HG03064 (cell line): ENCODE results near the gene LRIT2.
"Not testable (repeated sequence)": the region's sequence is repeated elsewhere in the genome, so short reads cannot be mapped to it uniquely, and the experiment has no call there.

Experiments
- ATAC-seq: cut with Tn5 transposase; IDR thresholded peaks from one replicate; pipeline ENCODE4 v1.9.1; 2021; ENCODE audit warnings: low read depth; ENCODE audit not compliant: unreplicated experiment

The LRIT2 gene

GRCh38 chr10:84188815-84189214, 36.5 kb downstream of the LRIT2 start:
- no peak for ATAC-seq

- no peak for ATAC-seq
Observed at GRCh38 chr10:84185526-84186175, 39.7 kb downstream of the LRIT2 start.

- ATAC-seq, result no peak
Observed at GRCh38 chr10:84184517-84184916, 40.8 kb downstream of the LRIT2 start.

GRCh38 chr10:84181631-84182030, 43.7 kb downstream of the LRIT2 start:
- ATAC-seq, result no peak

GRCh38 chr10:84180386-84180785, 45.0 kb downstream of the LRIT2 start:
- ATAC-seq, result not testable (repeated sequence)

- ATAC-seq, result peak; percentile 74
Observed at GRCh38 chr10:84179059-84179710, 46.2 kb downstream of the LRIT2 start.

GRCh38 chr10:84178160-84178609, 47.2 kb downstream of the LRIT2 start:
- ATAC-seq, result no peak

GRCh38 chr10:84177541-84178141, 47.7 kb downstream of the LRIT2 start:
- peak; percentile 56 for ATAC-seq

GRCh38 chr10:84176836-84177474, 48.4 kb downstream of the LRIT2 start:
- no peak for ATAC-seq

- no peak for ATAC-seq
Observed at GRCh38 chr10:84176351-84176750, 49.0 kb downstream of the LRIT2 start.

- ATAC-seq, result no peak
Observed at GRCh38 chr10:84175436-84175835, 49.9 kb downstream of the LRIT2 start.

GRCh38 chr10:84173501-84173929, 51.8 kb downstream of the LRIT2 start, which contains the start of gene GPR15LG:
Gene GPR15LG, plus strand, starts transcription at chr10:84173801. Its CDS starts 51 bp downstream, at chr10:84173852.
- peak; percentile 43 for ATAC-seq

- ATAC-seq, result peak; percentile 54
Observed at GRCh38 chr10:84172467-84173356, 52.6 kb downstream of the LRIT2 start.

GRCh38 chr10:84171700-84172466, 53.5 kb downstream of the LRIT2 start:
- peak; percentile 23 for ATAC-seq

- not testable (repeated sequence) for ATAC-seq
Observed at GRCh38 chr10:84171237-84171636, 54.1 kb downstream of the LRIT2 start.
